Esophagus muscularis mucosa (tissue), 3 donors: Measurements from ENCODE around the gene FLNA.

Experiments used
- CTCF ChIP-seq, 3 experiments: fragments of 200-600 bp in 2 of 3; fragments of 450-650 bp in 1 of 3; sonication (generic) in 2 of 3; IDR thresholded peaks; one replicate each; pipeline ENCODE4 v1.5.1; 2017 to 2019; ENCODE audit warnings: antibody characterized with exemption in 3 of 3, mild to moderate bottlenecking in 2 of 3, moderate library complexity in 1 of 3
- POLR2A ChIP-seq: fragments of 450-650 bp; IDR thresholded peaks from one replicate; pipeline ENCODE4 v1.6.1; 2017; ENCODE audit warnings: antibody characterized with exemption, moderate library complexity, mild to moderate bottlenecking, low read depth

- TF ChIP-seq CTCF (IDR thresholded peaks at IDR 0.05), result no peak
- no peak for TF ChIP-seq POLR2A
Observed at GRCh38 chrX:154358829-154359228, 15.6 kb downstream of the FLNA start.
